ENCODE data around the gene ZFR. TPM values are rescaled to one million over a fixed set of nuclear protein-coding genes. Genes with fewer than 3 reads are reported as not detected.

Gene ZFR
- polyA plus RNA-seq, 3 donors = 29.8 to 81.8 (median 62.3) TPM

- Histone ChIP-seq H3K4me1 (ENCODE audit: control insufficient read depth in 1 of 2, insufficient read depth in 2 of 2, low read length in 2 of 2) (no peaks in the 10 kb centered on the region), H3K9ac (ENCODE audit: insufficient read depth, low read length, poor library complexity, severe bottlenecking) (no peak overlapping the region), H2AFZ (ENCODE audit: insufficient read depth, low read depth, low read length, poor library complexity, severe bottlenecking) (no peak overlapping the region), H3K36me3 (replicated peaks in 1 of 2; ENCODE audit: control insufficient read depth in 1 of 2, insufficient read depth in 2 of 2, low read length in 2 of 2) (peaks cover 73 to 94% of the 10 kb centered on the region in 2 donors), H3K4me3 (replicated peaks in 1 of 3; ENCODE audit: low read depth in 2 of 3, low read length in 3 of 3) (no peak overlapping the region), H3K27ac (ENCODE audit: low read depth in 1 of 2, low read length in 2 of 2) (no peak overlapping the region), H4K20me1 (ENCODE audit: insufficient read depth, low read length) (no peaks in the 10 kb centered on the region), H3K4me2 (replicated peaks; ENCODE audit: extremely low read depth, low read length, poor library complexity, severe bottlenecking) (no peak overlapping the region), H3K27me3 (ENCODE audit: control insufficient read depth in 2 of 2, insufficient read depth in 2 of 2, low read length in 2 of 2) (no peaks in the 10 kb centered on the region), H3K79me2 (ENCODE audit: insufficient read depth, low read length) (no peaks in the 10 kb centered on the region), H3K9me3 (replicated peaks in 1 of 2; ENCODE audit: control insufficient read depth in 1 of 2, insufficient read depth in 1 of 2, low read length in 2 of 2) (no peaks in the 10 kb centered on the region)
- DNase-seq = no peak
- Mint-ChIP-seq H3K4me3 (no peak overlapping the region), H3K9me3 (no peaks in the 10 kb centered on the region), H3K36me3 (peaks cover 64 to 83% of the 10 kb centered on the region in 2 donors), H3K4me1 (no peaks in the 10 kb centered on the region), H3K27ac (no peak overlapping the region), H3K27me3 (ENCODE audit: low read depth in 3 of 3) (no peaks in the 10 kb centered on the region)
- intact Hi-C loops (cut with micrococcal nuclease) = no loop called here
- no peak for TF ChIP-seq CTCF (IDR thresholded peaks at IDR 0.05)
- WGBS (ENCODE audit: insufficient coverage) = no CpG with 5 or more reads among the region's 6 CpGs
Observed at GRCh38 chr5:32358611-32359010, 85.9 kb downstream of the ZFR start.

- no peak overlapping the region for H3K9ac ChIP-seq (ENCODE audit: insufficient read depth, low read length, poor library complexity, severe bottlenecking)
- H3K4me1 ChIP-seq (ENCODE audit: control insufficient read depth in 1 of 2, insufficient read depth in 2 of 2, low read length in 2 of 2) = no peaks in the 10 kb centered on the region
- Mint-ChIP-seq H3K4me1 (no peaks in the 10 kb centered on the region), H3K27ac (no peak overlapping the region), H3K9me3 (no peaks in the 10 kb centered on the region), H3K27me3 (ENCODE audit: low read depth in 3 of 3) (no peaks in the 10 kb centered on the region), H3K36me3 (peaks cover 58 to 78% of the 10 kb centered on the region in 2 donors), H3K4me3 (no peak overlapping the region)
- H3K79me2 ChIP-seq (ENCODE audit: insufficient read depth, low read length) = no peaks in the 10 kb centered on the region
- H2AFZ ChIP-seq (ENCODE audit: insufficient read depth, low read depth, low read length, poor library complexity, severe bottlenecking) = no peak overlapping the region
- intact Hi-C loops (cut with micrococcal nuclease) = no loop called here
- H4K20me1 ChIP-seq (ENCODE audit: insufficient read depth, low read length) = no peaks in the 10 kb centered on the region
- no peak overlapping the region for H3K27ac ChIP-seq (ENCODE audit: low read depth in 1 of 2, low read length in 2 of 2)
- no peak for DNase-seq
- no peaks in the 10 kb centered on the region for H3K9me3 ChIP-seq (replicated peaks in 1 of 2; ENCODE audit: control insufficient read depth in 1 of 2, insufficient read depth in 1 of 2, low read length in 2 of 2)
- no peak for TF ChIP-seq CTCF (IDR thresholded peaks at IDR 0.05)
- H3K4me3 ChIP-seq (replicated peaks in 1 of 3; ENCODE audit: low read depth in 2 of 3, low read length in 3 of 3) = no peak overlapping the region
- peaks cover 65 to 94% of the 10 kb centered on the region in 2 donors for H3K36me3 ChIP-seq (replicated peaks in 1 of 2; ENCODE audit: control insufficient read depth in 1 of 2, insufficient read depth in 2 of 2, low read length in 2 of 2)
- no peak overlapping the region for H3K4me2 ChIP-seq (replicated peaks; ENCODE audit: extremely low read depth, low read length, poor library complexity, severe bottlenecking)
- H3K27me3 ChIP-seq (ENCODE audit: control insufficient read depth in 2 of 2, insufficient read depth in 2 of 2, low read length in 2 of 2) = no peaks in the 10 kb centered on the region
Observed at GRCh38 chr5:32357658-32358057, 86.9 kb downstream of the ZFR start.

All from CD14-positive monocyte (primary cell).